HCT116 (cell line): Measurements from ENCODE around the gene GALR3. TPM values are rescaled to one million over a fixed set of nuclear protein-coding genes. Genes with fewer than 3 reads are reported as not detected.

Experiments used
- ATAC-seq: fragments of 200-7000 bp; cut with Tn5 transposase; 2 replicates; pipeline ENCODE4 v1.9.1; 2020; ENCODE audit warnings: mild to moderate bottlenecking, moderate library complexity
- BruUV-seq: library from RNA; stranded (reverse); fragments of 400-500 nt; replicated peaks from 2 replicates; lab custom pipeline; 2021; lab: Mats Ljungman, UMichigan
- CTCF ChIA-PET: fragments of 300-600 bp; sonication (Branson Sonifier 250); formaldehyde crosslinking; loops from one replicate; lab custom pipeline; 2021; ENCODE audit warnings: antibody characterized with exemption; lab: Charles Lee
- POLR2A ChIA-PET: fragments of 300-600, 350-600 bp; sonication (Branson Sonifier 250); formaldehyde crosslinking; loops from one replicate; lab custom pipeline; 2021; ENCODE audit warnings: antibody characterized with exemption; lab: Charles Lee
- RAD21 ChIA-PET, 2 experiments: fragments of 300-600 bp; sonication (Branson Sonifier 250); formaldehyde crosslinking; loops; one replicate each; lab custom pipeline; 2023; ENCODE audit warnings: low total read pairs in 2 of 2; ENCODE audit not compliant: uncharacterized antibody in 2 of 2, unreplicated experiment in 2 of 2, low non-redundant PET in 1 of 2; lab: Charles Lee
- DNase-seq: peaks from one replicate; pipeline ENCODE4 v3.0.0-alpha.2; 2010; ENCODE audit warnings: low read depth, low spot score
- H2AFZ ChIP-seq: fragments of 200-600 bp; shearing (Covaris generic), sonication (generic); 2 replicates; pipeline ENCODE4 v1.6.1; 2017; ENCODE audit warnings: low read depth, mixed run types, mixed read lengths, antibody characterized with exemption, low read length; ENCODE audit not compliant: poor library complexity, severe bottlenecking
- H3K27ac ChIP-seq: 2 replicates; pipeline ENCODE4 v1.5.1; 2012; ENCODE audit warnings: low read depth, low read length
- H3K27me3 ChIP-seq: fragments of 200-600 bp; sonication (generic); 2 replicates; pipeline ENCODE4 v1.6.1; 2016; ENCODE audit warnings: mixed run types, low read length, mixed read lengths; ENCODE audit not compliant: insufficient read depth
- H3K36me3 ChIP-seq, 2 experiments: fragments of 200-500 bp in 1 of 2; fragments of 200-600 bp in 1 of 2; sonication (Bioruptor generic) in 1 of 2; sonication (generic) in 1 of 2; 2 replicates each; pipeline versions ENCODE4 v1.5.1 to v1.6.1; 2014 to 2016; ENCODE audit warnings: low read length in 2 of 2, inconsistent platforms in 1 of 2, mixed read lengths in 1 of 2, mixed run types in 1 of 2; ENCODE audit not compliant: insufficient read depth in 2 of 2, control insufficient read depth in 1 of 2
- H3K4me1 ChIP-seq, 2 experiments: fragments of 200-600 bp in 1 of 2; sonication (generic) in 1 of 2; 2 replicates each; pipeline versions ENCODE4 v1.5.1 to v1.6.1; 2012 to 2017; ENCODE audit warnings: low read length in 2 of 2, inconsistent platforms in 1 of 2, mild to moderate bottlenecking in 1 of 2, mixed read lengths in 1 of 2, mixed run types in 1 of 2, moderate library complexity in 1 of 2; ENCODE audit not compliant: insufficient read depth in 2 of 2, control insufficient read depth in 1 of 2
- H3K4me2 ChIP-seq: fragments of 200-600 bp; sonication (generic); 2 replicates; pipeline ENCODE4 v1.6.1; 2017; ENCODE audit warnings: mixed run types, low read length, mixed read lengths
- H3K4me3 ChIP-seq, 2 experiments: fragments of 200-600 bp in 1 of 2; sonication (generic) in 1 of 2; replicated peaks in 1 of 2; 2 replicates each; pipeline ENCODE4 v1.5.1; 2011 to 2016; ENCODE audit warnings: low read length in 2 of 2, control low read depth in 1 of 2, low read depth in 1 of 2, mild to moderate bottlenecking in 1 of 2, mixed read lengths in 1 of 2, mixed run types in 1 of 2
- H3K79me2 ChIP-seq: fragments of 200-600 bp; sonication (generic); 2 replicates; pipeline ENCODE4 v1.6.1; 2017; ENCODE audit warnings: mild to moderate bottlenecking, mixed run types, low read length, moderate library complexity, mixed read lengths; ENCODE audit not compliant: insufficient read depth
- H3K9ac ChIP-seq: fragments of 200-600 bp; sonication (generic); 2 replicates; pipeline ENCODE4 v1.6.1; 2016; ENCODE audit warnings: low read length, mixed read lengths
- H3K9me2 ChIP-seq: fragments of 200-600 bp; sonication (generic), shearing (Covaris generic); 2 replicates; pipeline ENCODE4 v1.6.1; 2017; ENCODE audit warnings: mixed run types, mild to moderate bottlenecking, moderate library complexity; ENCODE audit not compliant: insufficient read depth
- H3K9me3 ChIP-seq, 2 experiments: fragments of 200-500 bp in 1 of 2; fragments of 200-600 bp in 1 of 2; sonication (Bioruptor generic) in 1 of 2; sonication (generic) in 1 of 2; 2 replicates each; pipeline ENCODE4 v1.6.1; 2014 to 2017; ENCODE audit warnings: low read length in 2 of 2, mixed read lengths in 2 of 2, inconsistent platforms in 1 of 2, low read depth in 1 of 2, mild to moderate bottlenecking in 1 of 2, mixed run types in 1 of 2, moderate library complexity in 1 of 2; ENCODE audit not compliant: control insufficient read depth in 1 of 2, insufficient read depth in 1 of 2
- H4K20me1 ChIP-seq: fragments of 200-600 bp; sonication (generic), shearing (Covaris generic); 2 replicates; pipeline ENCODE4 v1.6.1; 2017; ENCODE audit warnings: mixed run types, mild to moderate bottlenecking, moderate library complexity; ENCODE audit not compliant: insufficient read depth
- CBX3 ChIP-seq: IDR thresholded peaks from 2 replicates; pipeline ENCODE4 v1.6.1; 2012; ENCODE audit warnings: low read depth
- EGR1 ChIP-seq: IDR thresholded peaks from 2 replicates; pipeline ENCODE4 v1.6.1; 2012; ENCODE audit warnings: low read depth
- EZH2phosphoT487 ChIP-seq: fragments of 200-600 bp; IDR thresholded peaks from 2 replicates; pipeline ENCODE4 v1.6.1; 2018; ENCODE audit warnings: antibody characterized with exemption, borderline replicate concordance
- RAD21 ChIP-seq: IDR thresholded peaks from 2 replicates; pipeline ENCODE4 v1.6.1; 2012; ENCODE audit warnings: low read depth, mild to moderate bottlenecking
- SIN3A ChIP-seq: IDR thresholded peaks from 2 replicates; pipeline ENCODE4 v1.6.1; 2012; ENCODE audit warnings: low read depth
- ZNF274 ChIP-seq: fragments of 200-500 bp; sonication (Bioruptor generic); IDR thresholded peaks from 2 replicates; pipeline ENCODE4 v1.6.1; 2014; ENCODE audit warnings: mild to moderate bottlenecking, low read depth, low read length, inconsistent platforms
- intact Hi-C: fragments of 100-400 bp; cut with micrococcal nuclease; formaldehyde crosslinking; loops from 2 replicates; pipeline ENCODE4 v1.10.0; 2022
- total RNA-seq: library from RNA; stranded (reverse); gene quantifications from one replicate; pipeline ENCODE4 v1.2.1, GENCODE V29; 2021; ENCODE audit not compliant: unreplicated experiment
- TF ChIP-seq, protein P1 (sequence below): IDR thresholded peaks from 2 replicates; pipeline ENCODE4 v1.6.1; 2011; ENCODE audit warnings: mild to moderate bottlenecking, low read length, moderate library complexity; ENCODE audit not compliant: insufficient replicate concordance; ENCODE audit errors: extremely low read depth
- TF ChIP-seq, protein P2 (sequence below), 3 experiments: fragments of 200-600 bp in 1 of 3; sonication (generic) in 1 of 3; IDR thresholded peaks in 2 of 3; conservative IDR thresholded peaks in 1 of 3; 2 replicates each; pipeline ENCODE4 v1.5.1; 2012 to 2017; ENCODE audit warnings: low read depth in 2 of 3, low read length in 2 of 3, antibody characterized with exemption in 1 of 3, borderline replicate concordance in 1 of 3, control low read depth in 1 of 3, mild to moderate bottlenecking in 1 of 3, mixed read lengths in 1 of 3, mixed run types in 1 of 3, moderate library complexity in 1 of 3; ENCODE audit not compliant: insufficient read depth in 1 of 3

The GALR3 gene
- total RNA-seq, 1 experiment from 2014 or later, result 0.32 TPM

DNA sequence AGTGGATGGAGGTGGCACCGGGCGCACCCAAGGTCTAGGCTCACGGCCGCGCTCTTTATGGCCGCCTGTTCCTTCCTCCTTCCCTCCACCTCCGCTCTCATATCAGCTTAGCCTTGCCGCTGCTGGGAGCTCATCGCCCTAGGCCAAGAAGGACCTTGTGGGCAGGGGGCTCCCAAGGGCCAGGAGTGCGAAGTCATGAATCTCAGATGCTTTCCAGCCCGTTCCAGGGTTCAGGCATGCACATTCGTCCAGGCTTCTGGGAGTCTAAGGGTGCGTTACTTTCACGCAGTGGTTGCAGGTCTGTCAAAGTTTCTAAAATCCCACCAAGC is 4.1 kb upstream of the GALR3 start:
- H3K9me3 ChIP-seq, result no peaks in the 10 kb centered on the region
- no peak overlapping the region for H3K27ac ChIP-seq
- H3K4me1 ChIP-seq, result peaks cover 4 to 15% of the 10 kb centered on the region in 2 experiments; a peak in 3 of 4 replicates
- TF ChIP-seq ZNF274, result no peak
- TF ChIP-seq, protein P1, sequence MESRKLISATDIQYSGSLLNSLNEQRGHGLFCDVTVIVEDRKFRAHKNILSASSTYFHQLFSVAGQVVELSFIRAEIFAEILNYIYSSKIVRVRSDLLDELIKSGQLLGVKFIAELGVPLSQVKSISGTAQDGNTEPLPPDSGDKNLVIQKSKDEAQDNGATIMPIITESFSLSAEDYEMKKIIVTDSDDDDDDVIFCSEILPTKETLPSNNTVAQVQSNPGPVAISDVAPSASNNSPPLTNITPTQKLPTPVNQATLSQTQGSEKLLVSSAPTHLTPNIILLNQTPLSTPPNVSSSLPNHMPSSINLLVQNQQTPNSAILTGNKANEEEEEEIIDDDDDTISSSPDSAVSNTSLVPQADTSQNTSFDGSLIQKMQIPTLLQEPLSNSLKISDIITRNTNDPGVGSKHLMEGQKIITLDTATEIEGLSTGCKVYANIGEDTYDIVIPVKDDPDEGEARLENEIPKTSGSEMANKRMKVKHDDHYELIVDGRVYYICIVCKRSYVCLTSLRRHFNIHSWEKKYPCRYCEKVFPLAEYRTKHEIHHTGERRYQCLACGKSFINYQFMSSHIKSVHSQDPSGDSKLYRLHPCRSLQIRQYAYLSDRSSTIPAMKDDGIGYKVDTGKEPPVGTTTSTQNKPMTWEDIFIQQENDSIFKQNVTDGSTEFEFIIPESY, result no peak
- no peak for TF ChIP-seq EGR1
- TF ChIP-seq SIN3A, result no peak
- TF ChIP-seq, protein P2, sequence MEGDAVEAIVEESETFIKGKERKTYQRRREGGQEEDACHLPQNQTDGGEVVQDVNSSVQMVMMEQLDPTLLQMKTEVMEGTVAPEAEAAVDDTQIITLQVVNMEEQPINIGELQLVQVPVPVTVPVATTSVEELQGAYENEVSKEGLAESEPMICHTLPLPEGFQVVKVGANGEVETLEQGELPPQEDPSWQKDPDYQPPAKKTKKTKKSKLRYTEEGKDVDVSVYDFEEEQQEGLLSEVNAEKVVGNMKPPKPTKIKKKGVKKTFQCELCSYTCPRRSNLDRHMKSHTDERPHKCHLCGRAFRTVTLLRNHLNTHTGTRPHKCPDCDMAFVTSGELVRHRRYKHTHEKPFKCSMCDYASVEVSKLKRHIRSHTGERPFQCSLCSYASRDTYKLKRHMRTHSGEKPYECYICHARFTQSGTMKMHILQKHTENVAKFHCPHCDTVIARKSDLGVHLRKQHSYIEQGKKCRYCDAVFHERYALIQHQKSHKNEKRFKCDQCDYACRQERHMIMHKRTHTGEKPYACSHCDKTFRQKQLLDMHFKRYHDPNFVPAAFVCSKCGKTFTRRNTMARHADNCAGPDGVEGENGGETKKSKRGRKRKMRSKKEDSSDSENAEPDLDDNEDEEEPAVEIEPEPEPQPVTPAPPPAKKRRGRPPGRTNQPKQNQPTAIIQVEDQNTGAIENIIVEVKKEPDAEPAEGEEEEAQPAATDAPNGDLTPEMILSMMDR (IDR thresholded peaks at IDR 0.05 in 2 of 3, conservative IDR thresholded peaks at IDR 0.05 in 1 of 3; ENCODE audit: borderline replicate concordance in 1 of 3, insufficient read depth in 1 of 3, low read depth in 2 of 3, low read length in 2 of 3), result no peak
- TF ChIP-seq RAD21, result no peak
- no peak for TF ChIP-seq EZH2phosphoT487
- no peak for TF ChIP-seq CBX3
- ChIA-PET CTCF (interaction anchor here (1.3 to 4.8 kb wide), 2 partner anchors 25 to 44 kb away, joined by 3 to 33 read pairs; partner anchors contain the start of gene ANKRD54), POLR2A (interaction anchor here (3.4 kb wide), 1 partner anchor 11 kb away, joined by 19 read pairs; the partner anchor contains the start of gene GCAT), RAD21 (no interaction called here)
- no peak overlapping the region for H2AFZ ChIP-seq
- intact Hi-C loops, result no loop called here
- no peaks in the 10 kb centered on the region for H3K9me2 ChIP-seq
- ATAC-seq (no peak), DNase-seq (no peak)
- H3K4me2 ChIP-seq, result no peak overlapping the region
- no peak overlapping the region for H3K4me3 ChIP-seq
- BruUV-seq, result no TSS peak
- H3K36me3 ChIP-seq, result peaks cover 2 to 12% of the 10 kb centered on the region in 2 experiments; a peak in 2 of 4 replicates
- no peaks in the 10 kb centered on the region for H3K79me2 ChIP-seq
- H4K20me1 ChIP-seq, result no peaks in the 10 kb centered on the region
- no peak overlapping the region for H3K9ac ChIP-seq
- H3K27me3 ChIP-seq, result no peaks in the 10 kb centered on the region
